PFSK-1 (cell line): ENCODE data around the gene PLEKHG3.

Source experiments
- FOXP2 ChIP-seq: optimal IDR thresholded peaks from 2 replicates; pipeline ENCODE3; 2011; ENCODE audit warnings: borderline replicate concordance, control low read depth, inconsistent platforms; ENCODE audit not compliant: insufficient read depth; ENCODE audit errors: extremely low read length, extremely low read depth
- POLR2AphosphoS5 ChIP-seq: IDR thresholded peaks from 2 replicates; pipeline ENCODE4 v1.6.1; 2012; ENCODE audit warnings: low read depth, mild to moderate bottlenecking, control low read depth, low read length, moderate library complexity
- SIN3A ChIP-seq: IDR thresholded peaks from 2 replicates; pipeline ENCODE4 v1.6.1; 2012; ENCODE audit warnings: mild to moderate bottlenecking, low read length, moderate library complexity, borderline replicate concordance; ENCODE audit not compliant: insufficient read depth
- TAF1 ChIP-seq: IDR thresholded peaks from 2 replicates; pipeline ENCODE4 v1.6.1; 2012; ENCODE audit warnings: low read length, control low read depth, borderline replicate concordance; ENCODE audit not compliant: insufficient read depth
- TF ChIP-seq, protein P1 (sequence below), 2 experiments: IDR thresholded peaks; 2 replicates each; pipeline versions ENCODE4 v1.6.1 to v1.8.0; 2011 to 2012; ENCODE audit warnings: low read depth in 2 of 2, low read length in 2 of 2, control low read depth in 1 of 2, inconsistent platforms in 1 of 2, mild to moderate bottlenecking in 1 of 2, moderate library complexity in 1 of 2; ENCODE audit not compliant: insufficient read depth in 1 of 2

DNA sequence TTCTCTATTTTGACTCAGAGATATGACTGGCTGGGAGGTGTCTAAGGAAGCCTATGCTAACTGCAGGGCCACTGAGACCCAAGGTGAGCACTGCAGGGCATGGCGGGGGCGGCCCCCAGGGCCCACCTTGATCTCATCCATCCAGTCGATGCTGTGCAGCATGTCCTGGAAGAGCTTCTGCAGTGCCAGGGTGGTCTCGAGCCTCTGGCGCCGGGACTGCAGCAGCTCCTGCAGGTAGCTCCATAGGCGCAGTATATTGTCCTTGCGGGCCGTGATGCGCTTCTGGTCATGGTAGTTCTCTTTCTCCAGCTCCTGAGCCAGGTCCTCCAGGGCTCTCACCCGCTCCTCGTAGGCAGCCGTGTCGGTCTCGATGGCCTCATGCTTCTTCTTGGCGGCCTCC is 91.0 kb downstream of the PLEKHG3 start:
- TF ChIP-seq POLR2AphosphoS5 (no peak), SIN3A (no peak), TAF1 (no peak), FOXP2 (no peak)
- TF ChIP-seq, protein P1, sequence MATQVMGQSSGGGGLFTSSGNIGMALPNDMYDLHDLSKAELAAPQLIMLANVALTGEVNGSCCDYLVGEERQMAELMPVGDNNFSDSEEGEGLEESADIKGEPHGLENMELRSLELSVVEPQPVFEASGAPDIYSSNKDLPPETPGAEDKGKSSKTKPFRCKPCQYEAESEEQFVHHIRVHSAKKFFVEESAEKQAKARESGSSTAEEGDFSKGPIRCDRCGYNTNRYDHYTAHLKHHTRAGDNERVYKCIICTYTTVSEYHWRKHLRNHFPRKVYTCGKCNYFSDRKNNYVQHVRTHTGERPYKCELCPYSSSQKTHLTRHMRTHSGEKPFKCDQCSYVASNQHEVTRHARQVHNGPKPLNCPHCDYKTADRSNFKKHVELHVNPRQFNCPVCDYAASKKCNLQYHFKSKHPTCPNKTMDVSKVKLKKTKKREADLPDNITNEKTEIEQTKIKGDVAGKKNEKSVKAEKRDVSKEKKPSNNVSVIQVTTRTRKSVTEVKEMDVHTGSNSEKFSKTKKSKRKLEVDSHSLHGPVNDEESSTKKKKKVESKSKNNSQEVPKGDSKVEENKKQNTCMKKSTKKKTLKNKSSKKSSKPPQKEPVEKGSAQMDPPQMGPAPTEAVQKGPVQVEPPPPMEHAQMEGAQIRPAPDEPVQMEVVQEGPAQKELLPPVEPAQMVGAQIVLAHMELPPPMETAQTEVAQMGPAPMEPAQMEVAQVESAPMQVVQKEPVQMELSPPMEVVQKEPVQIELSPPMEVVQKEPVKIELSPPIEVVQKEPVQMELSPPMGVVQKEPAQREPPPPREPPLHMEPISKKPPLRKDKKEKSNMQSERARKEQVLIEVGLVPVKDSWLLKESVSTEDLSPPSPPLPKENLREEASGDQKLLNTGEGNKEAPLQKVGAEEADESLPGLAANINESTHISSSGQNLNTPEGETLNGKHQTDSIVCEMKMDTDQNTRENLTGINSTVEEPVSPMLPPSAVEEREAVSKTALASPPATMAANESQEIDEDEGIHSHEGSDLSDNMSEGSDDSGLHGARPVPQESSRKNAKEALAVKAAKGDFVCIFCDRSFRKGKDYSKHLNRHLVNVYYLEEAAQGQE (IDR thresholded peaks at IDR 0.05; ENCODE audit: insufficient read depth in 1 of 2, low read depth in 2 of 2, low read length in 2 of 2): no peak
